Fibroblast of skin of scalp (primary cell): ENCODE measurements around the gene CAMKK2.
"Not testable (repeated sequence)": the region's sequence is repeated elsewhere in the genome, so short reads cannot be mapped to it uniquely, and the experiment has no call there.

Experiments
- DNase-seq: peaks from one replicate; pipeline ENCODE4 v3.0.0-alpha.2; 2013

The CAMKK2 gene

DNA sequence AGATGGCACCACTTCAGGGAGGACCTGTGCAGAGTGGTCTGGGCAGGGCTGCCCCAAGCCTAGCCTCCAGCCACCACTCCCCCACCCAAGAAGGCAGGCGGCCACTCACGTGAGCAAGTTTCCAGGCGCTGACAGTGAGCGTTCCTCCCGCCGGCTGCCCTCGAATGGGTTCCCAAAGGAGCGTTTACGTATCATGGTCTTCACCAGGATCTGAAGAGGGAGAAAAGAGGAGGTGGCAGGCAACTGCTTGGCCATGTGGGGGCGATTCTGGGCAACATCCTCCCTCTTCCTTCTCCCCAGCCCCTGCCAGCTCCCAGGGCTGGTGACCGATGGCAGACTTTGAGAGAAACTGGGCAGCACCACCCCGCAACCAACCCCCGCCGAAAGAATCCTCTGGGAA lies 51.5 kb downstream of the CAMKK2 start:
- DNase-seq, result no peak

- DNase-seq, result peak; percentile 12
These were observed 55.1 kb downstream of the CAMKK2 start for GRCh38 chr12:121241156-121241970.

- peak; percentile 38 for DNase-seq
These were observed 55.9 kb downstream of the CAMKK2 start for GRCh38 chr12:121240484-121241101.

DNA sequence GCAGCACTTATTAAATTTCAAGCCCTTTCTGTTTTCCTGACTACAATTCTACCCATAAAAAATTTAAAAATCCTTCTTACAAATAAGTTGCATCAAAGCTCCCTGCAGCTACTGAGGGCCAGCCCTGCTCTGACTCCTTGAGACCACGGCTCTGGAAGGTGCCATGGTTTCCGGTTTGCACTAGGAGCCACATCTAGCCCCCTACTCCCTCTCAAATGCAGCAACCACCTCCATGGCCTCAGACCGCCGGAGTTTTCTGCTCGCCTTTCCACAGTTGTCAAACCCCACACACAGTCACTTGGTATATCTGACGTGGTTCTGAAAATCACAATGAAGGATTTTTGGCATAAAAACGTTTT lies 56.5 kb downstream of the CAMKK2 start:
- DNase-seq, result no peak

DNA sequence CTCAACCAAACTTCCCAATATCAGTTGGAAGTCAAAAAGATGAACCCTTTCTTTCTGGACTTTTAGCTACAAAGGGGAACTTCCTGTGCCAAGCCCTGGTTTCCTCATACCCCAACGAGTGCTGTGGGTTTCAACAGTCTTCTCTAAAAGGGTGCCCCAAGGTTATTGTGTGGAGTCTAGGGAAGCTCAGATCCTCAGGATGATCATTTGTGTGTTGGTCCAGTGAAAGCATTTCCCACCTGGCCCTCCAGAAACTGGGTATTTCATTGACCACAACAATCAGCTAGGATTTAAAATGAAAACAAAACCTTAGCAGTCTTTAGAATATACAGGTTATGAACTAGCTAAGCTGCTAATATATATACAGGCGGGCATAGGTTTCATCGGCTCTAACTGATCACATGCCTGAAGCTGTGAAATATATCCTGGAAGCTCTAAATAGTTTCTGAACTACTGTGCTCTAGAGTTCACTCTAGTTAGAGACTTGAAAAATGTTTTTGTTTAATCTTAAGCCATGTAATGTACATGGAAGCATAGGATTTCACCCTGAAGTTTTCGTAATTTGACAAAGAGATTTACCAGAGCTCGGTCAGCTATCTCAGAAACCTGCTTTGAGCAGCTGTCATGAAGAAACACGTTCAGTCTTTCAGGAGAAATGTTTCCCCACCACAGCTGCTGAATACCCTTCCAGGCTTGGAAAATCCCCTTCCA lies 57.0 kb downstream of the CAMKK2 start:
- no peak for DNase-seq

GRCh38 chr12:121238604-121239350 lies 57.7 kb downstream of the CAMKK2 start:
- DNase-seq, result no peak

GRCh38 chr12:121238086-121238485 lies 58.4 kb downstream of the CAMKK2 start:
- DNase-seq, result no peak

- no peak for DNase-seq
These were observed 59.1 kb downstream of the CAMKK2 start for GRCh38 chr12:121237415-121237814.

DNA sequence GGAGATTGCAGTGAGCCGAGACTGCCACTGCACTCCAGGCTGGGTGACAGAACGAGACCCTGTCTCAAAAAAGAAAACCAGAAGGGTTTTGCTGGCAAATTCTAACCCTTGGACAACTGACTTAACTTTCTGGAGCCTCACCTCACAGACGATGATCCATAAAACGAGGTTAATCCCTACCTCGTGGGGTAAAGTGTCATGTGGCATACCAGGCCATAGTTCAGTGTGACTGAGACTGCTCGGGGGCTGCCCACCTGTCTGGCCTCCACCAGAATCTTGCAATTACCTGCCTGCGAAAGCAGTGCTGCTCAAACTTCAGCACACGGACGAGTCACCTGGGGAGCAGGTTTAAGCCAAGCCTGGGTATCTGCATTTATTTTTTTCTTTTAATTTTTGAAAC lies 59.7 kb downstream of the CAMKK2 start:
- no peak for DNase-seq

- DNase-seq, result no peak
These were observed 62.9 kb downstream of the CAMKK2 start for GRCh38 chr12:121233628-121234020.

GRCh38 chr12:121232977-121233627 lies 63.4 kb downstream of the CAMKK2 start:
- no peak for DNase-seq

DNA sequence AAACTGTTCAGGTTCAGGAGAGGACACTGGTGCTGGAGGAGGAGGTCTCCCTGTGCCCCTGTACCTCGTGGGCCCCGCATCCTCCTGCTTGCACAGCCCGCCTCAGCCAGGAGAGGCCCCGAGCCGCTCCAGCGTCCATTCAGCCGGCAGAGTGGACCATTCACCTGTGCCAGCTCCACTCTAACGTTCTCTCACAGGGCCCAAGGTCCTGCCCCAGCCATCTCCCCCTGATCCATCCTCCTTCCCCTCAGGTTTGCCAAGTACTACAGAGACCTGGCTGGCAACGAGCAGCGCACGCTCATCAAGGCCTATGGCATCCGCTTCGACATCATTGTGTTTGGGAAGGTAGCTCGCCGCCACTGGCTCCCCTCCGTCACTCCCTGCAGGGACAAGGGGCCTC lies 64.3 kb downstream of the CAMKK2 start:
- DNase-seq, result no peak

DNA sequence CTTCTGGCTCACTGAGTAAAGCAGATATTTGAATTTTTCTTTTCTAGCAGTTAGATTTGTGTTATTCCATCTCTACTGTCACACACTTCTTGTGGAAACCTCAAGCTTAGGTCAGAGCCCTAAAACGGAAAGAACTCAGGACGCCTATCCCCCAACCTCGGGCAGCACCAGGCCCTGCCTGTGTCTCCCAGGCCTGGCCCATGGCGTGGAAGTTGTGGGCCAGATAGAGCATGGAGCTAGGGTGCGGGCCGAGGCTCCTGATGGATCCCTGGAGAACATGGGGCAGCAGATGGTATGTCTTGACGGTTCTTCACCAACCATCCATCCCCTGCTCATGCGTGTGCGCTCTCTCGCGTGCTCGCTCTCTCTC lies 66.0 kb downstream of the CAMKK2 start:
- no peak for DNase-seq

- DNase-seq, result peak; percentile 73
These were observed 66.5 kb downstream of the CAMKK2 start for GRCh38 chr12:121229826-121230537.

DNA sequence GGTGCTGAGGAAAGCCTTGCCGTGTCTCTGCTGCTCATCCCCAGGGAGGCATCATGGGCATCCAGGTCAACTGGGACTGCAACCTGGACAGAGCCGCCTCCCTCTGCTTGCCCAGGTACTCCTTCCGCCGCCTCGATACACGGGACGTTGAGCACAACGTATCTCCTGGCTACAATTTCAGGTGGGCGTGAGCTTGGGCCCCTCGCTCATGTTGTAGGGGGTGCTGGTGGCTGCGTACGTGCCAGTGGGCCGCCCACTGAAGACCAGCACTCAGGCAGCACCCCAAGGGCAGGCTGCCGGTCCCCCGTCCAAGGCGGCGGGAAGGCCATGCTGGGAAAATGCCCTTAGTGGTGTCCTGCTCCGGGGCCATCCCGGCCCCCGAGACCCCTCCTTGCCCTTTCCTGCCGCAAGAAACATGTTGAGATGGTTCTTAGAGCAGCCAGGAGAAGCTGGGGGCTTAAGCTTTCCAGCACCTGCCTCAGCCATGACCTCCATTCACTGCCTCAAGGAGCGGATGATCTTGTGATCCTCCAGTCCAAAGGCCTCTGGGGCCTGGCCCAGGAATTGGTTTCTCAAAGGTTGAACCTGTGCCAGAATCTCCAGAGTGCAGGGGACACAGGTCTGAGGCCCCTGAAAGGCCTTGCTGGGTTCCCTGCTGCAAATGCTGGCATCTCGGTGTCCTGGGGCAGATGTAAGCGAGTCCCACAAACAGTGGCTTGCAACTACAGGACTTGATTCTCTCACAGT lies 67.4 kb downstream of the CAMKK2 start:
- no peak for DNase-seq

GRCh38 chr12:121227294-121227693 lies 69.2 kb downstream of the CAMKK2 start:
- DNase-seq, result no peak

- not testable (repeated sequence) for DNase-seq
These were observed 69.6 kb downstream of the CAMKK2 start for GRCh38 chr12:121226871-121227270.

- no peak for DNase-seq
These were observed 70.1 kb downstream of the CAMKK2 start for GRCh38 chr12:121226399-121226798.

DNA sequence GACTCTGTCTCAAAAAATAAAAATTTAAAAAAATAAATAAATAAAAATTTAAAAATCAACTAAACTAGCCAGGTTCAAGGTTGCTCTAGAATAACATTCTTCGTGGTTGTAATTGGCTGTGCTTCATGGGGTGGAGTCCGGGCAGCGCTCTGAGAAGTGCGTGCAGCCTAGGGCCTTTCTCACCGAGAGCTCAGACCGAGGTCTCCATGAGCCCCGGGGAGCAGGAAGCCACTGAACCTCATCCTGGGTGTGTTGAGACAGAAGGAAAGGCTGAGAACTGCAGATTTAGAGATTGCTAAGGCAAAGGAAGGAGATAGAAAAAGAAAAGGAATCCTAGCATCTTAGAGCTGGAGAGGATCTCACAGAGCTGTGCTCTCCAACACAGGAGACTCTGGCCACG lies 71.9 kb downstream of the CAMKK2 start:
- no peak for DNase-seq

DNA sequence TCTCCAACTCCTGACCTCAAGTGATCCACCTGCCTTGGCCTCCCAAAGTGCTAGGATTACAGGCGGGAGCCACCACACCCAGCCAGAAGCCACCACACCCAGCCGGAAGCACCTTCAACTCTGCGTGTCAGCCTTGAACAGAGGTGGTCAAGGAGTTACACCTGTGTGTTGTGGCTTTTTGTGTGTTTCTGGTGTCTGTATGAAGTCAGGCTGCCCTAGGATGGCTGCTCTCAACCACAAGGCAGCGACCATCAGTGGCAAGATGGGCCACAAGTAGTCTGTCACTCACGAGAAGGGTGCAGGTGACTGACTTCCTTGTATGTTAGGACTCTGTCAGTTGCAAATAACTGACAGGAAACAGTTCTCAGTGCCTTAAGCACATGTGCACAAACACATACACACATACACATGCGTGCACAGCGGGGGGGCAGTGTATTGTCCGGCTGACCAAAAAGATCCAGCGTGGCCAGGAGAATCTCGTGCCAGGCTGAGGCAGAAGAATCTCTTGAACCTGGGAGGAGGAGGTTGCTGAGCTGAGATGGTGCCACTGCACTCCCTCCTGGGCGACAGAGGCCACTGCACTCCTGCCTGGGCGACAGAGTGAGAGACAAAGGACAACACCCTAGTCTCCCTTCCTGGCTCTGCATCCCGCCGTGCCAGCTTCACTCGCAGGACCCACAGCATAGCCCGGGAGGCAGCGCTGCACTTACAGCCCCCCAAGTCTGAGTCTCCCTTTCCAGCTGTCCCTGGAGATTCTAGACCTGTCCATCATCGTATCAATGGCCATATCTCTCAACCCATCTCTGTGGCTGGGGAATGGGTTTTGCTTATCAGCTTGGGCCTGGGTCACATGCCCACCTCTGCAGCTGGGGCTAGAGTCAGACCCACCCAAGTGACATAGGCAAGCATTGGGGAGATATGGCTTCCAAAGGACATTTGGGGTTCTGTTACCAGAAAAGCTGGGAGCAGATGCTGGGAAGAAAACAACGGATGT lies 72.9 kb downstream of the CAMKK2 start:
- DNase-seq, result no peak
